K562 (cell line): Measurements from ENCODE around the gene ABCC12. TPM values are rescaled to one million over a fixed set of nuclear protein-coding genes. Genes with fewer than 3 reads are reported as not detected.

Source experiments
- ESRRB ChIP-seq: fragments of 250-450 bp; sonication (Bioruptor Pico); IDR thresholded peaks from 2 replicates; pipeline ENCODE4 v1.5.0; 2020; ENCODE audit warnings: mild to moderate bottlenecking, moderate library complexity, borderline replicate concordance
- GTF2A2 ChIP-seq: IDR thresholded peaks from 2 replicates; pipeline ENCODE4 v1.6.1; 2016; ENCODE audit warnings: mild to moderate bottlenecking, missing genetic modification characterization, missing compliant biosample characterization
- HDAC6 ChIP-seq: IDR thresholded peaks from 2 replicates; pipeline ENCODE4 v1.6.1; 2012; ENCODE audit warnings: low read depth, mild to moderate bottlenecking, control low read depth, inconsistent platforms, low read length, moderate library complexity
- HNRNPK ChIP-seq: fragments of 200-400 bp; formaldehyde crosslinking; IDR thresholded peaks from one replicate; pipeline ENCODE4 v1.6.1; 2018; ENCODE audit warnings: mild to moderate bottlenecking, low read depth, low read length; ENCODE audit not compliant: poor library complexity, severe bottlenecking
- KAT7 ChIP-seq: sonication (generic); formaldehyde crosslinking; IDR thresholded peaks from 2 replicates; pipeline ENCODE4 v1.8.0; 2022; ENCODE audit warnings: missing genetic modification reagents, mild to moderate bottlenecking, borderline replicate concordance
- NR2C2 ChIP-seq, 2 experiments: fragments of 200-800 bp in 1 of 2; sonication (Bioruptor generic) in 1 of 2; sonication (generic) in 1 of 2; formaldehyde crosslinking in 1 of 2; IDR thresholded peaks; 2 replicates each; pipeline versions ENCODE4 v1.6.1 to v1.8.0; 2016 to 2022; ENCODE audit warnings: mild to moderate bottlenecking in 1 of 2, missing compliant biosample characterization in 1 of 2, missing genetic modification characterization in 1 of 2, missing genetic modification reagents in 1 of 2
- PHB ChIP-seq: fragments of 250-450 bp; sonication (Bioruptor Pico); IDR thresholded peaks from 2 replicates; pipeline ENCODE4 v1.5.0; 2021
- POU5F1 ChIP-seq: fragments of 150-350 bp; IDR thresholded peaks from 2 replicates; pipeline ENCODE4 v1.6.1; 2014; ENCODE audit warnings: borderline replicate concordance, low read length, low read depth, mild to moderate bottlenecking; ENCODE audit not compliant: partially characterized antibody
- RFX7 ChIP-seq: fragments of 250-450 bp; sonication (Bioruptor Pico); IDR thresholded peaks from 2 replicates; pipeline ENCODE4 v1.5.1; 2021; ENCODE audit warnings: mild to moderate bottlenecking
- THRAP3 ChIP-seq: fragments of 450-650 bp; IDR thresholded peaks from 2 replicates; pipeline ENCODE4 v1.6.1; 2016; ENCODE audit warnings: mild to moderate bottlenecking, inconsistent platforms, borderline replicate concordance
- ZBED1 ChIP-seq: IDR thresholded peaks from 2 replicates; pipeline ENCODE4 v1.6.1; 2014
- ZNF224 ChIP-seq: sonication (generic); formaldehyde crosslinking; IDR thresholded peaks from 2 replicates; pipeline ENCODE4 v1.8.0; 2022; ENCODE audit warnings: mild to moderate bottlenecking, missing genetic modification reagents
- ZNF232 ChIP-seq: sonication (generic); formaldehyde crosslinking; IDR thresholded peaks from 2 replicates; pipeline ENCODE4 v1.8.0; 2022; ENCODE audit warnings: mild to moderate bottlenecking, missing genetic modification reagents
- ZNF695 ChIP-seq: fragments of 450-650 bp; formaldehyde crosslinking; IDR thresholded peaks from 2 replicates; pipeline ENCODE4 v1.4.0; 2020; ENCODE audit warnings: mild to moderate bottlenecking, moderate library complexity
- polyA plus RNA-seq, 8 experiments: library from polyadenylated mRNA; depleted of rRNA in 4 of 8; stranded (reverse) in 5 of 8; unstranded in 3 of 8; fragments of >200 nt; fragmentation: Nextera tagmentation in 2 of 8; fragmentation: Illumina TruSeq in 1 of 8; extraction: Ambion mirVana in 2 of 8; extraction: Trizol in 1 of 8; gene quantifications; 2 replicates each; pipeline versions ENCODE4 v1.2.1 to v1.2.3, GENCODE V29; 2011 to 2014; ENCODE audit warnings: inconsistent platforms in 1 of 8, missing spikeins in 1 of 8
- total RNA-seq, 7 experiments: library from RNA; depleted of rRNA in 6 of 7; stranded (reverse); fragments of >200 nt in 6 of 7; fragmentation: Illumina TruSeq in 2 of 7; extraction: Trizol in 2 of 7; gene quantifications; 2 replicates each; pipeline versions ENCODE4 v1.2.1 to v1.2.3, GENCODE V29; 2011 to 2021; ENCODE audit warnings: low replicate concordance in 1 of 7
- TF ChIP-seq, protein P1 (sequence below), 2 experiments: fragments of 150-350 bp in 1 of 2; IDR thresholded peaks; 2 replicates each; pipeline ENCODE4 v1.6.1; 2012 to 2016; ENCODE audit warnings: low read depth in 2 of 2, low read length in 2 of 2, mild to moderate bottlenecking in 1 of 2, moderate library complexity in 1 of 2
- TF ChIP-seq, protein P2 (sequence below): fragments of 250-450 bp; sonication (Bioruptor Pico); IDR thresholded peaks from 2 replicates; pipeline ENCODE4 v1.8.0; 2021; ENCODE audit warnings: moderate library complexity, mild to moderate bottlenecking, inconsistent platforms
- TF ChIP-seq, protein P3 (sequence below): fragments of 250-450 bp; sonication (Bioruptor Pico); IDR thresholded peaks from 2 replicates; pipeline ENCODE4 v1.8.0; 2021; ENCODE audit warnings: borderline replicate concordance, mild to moderate bottlenecking, moderate library complexity; ENCODE audit not compliant: poor library complexity, severe bottlenecking
- TF ChIP-seq, protein P4 (sequence below): fragments of 450-650 bp; IDR thresholded peaks from 2 replicates; pipeline ENCODE4 v1.6.1; 2016; ENCODE audit warnings: borderline replicate concordance

The ABCC12 gene
- total and polyA plus RNA-seq, 9 of the 15 experiments (the other 6 are each of a cell fraction or from before 2014, with no cell fraction given) = not detected

DNA sequence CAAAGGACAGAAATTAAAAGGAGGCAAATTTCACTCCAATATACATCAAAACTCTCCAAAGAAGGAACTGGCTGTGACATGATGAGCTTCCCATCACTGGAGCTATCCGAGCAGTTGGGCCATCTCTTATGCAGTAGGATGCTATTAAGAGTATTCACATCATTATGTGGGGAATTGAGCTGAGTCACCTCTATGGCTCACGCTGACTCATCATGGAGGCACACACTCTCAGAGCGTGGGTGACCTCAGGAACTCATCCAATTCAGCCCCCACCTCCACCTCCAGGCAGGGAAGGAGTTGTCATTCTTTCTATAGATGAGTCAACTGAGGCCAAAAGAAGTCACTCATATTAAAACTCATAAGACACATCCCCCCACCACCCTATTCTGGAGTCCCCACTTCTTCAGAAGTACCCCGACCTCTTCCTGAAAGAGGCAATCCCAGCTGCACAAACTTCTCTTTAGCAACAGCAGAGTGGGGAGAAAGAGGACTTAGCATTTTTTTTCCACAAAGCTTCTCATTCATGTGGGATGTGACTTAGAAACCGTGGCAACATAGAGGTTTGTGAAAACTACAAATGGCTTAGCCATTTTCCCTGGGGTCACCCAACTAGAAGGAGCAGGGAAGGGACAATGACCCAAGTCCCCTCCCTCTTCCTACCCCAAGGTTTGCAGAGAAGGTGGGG, 32.5 kb downstream of the ABCC12 start (continued):
- no peak for TF ChIP-seq ZNF232 (CRISPR knock-in tag)
- no peak for TF ChIP-seq ZNF695 (CRISPR knock-in tag)
- no peak for TF ChIP-seq RFX7 (CRISPR knock-in tag)
- no peak for TF ChIP-seq GTF2A2 (tag)
- no peak for TF ChIP-seq HNRNPK
- TF ChIP-seq, protein P1, sequence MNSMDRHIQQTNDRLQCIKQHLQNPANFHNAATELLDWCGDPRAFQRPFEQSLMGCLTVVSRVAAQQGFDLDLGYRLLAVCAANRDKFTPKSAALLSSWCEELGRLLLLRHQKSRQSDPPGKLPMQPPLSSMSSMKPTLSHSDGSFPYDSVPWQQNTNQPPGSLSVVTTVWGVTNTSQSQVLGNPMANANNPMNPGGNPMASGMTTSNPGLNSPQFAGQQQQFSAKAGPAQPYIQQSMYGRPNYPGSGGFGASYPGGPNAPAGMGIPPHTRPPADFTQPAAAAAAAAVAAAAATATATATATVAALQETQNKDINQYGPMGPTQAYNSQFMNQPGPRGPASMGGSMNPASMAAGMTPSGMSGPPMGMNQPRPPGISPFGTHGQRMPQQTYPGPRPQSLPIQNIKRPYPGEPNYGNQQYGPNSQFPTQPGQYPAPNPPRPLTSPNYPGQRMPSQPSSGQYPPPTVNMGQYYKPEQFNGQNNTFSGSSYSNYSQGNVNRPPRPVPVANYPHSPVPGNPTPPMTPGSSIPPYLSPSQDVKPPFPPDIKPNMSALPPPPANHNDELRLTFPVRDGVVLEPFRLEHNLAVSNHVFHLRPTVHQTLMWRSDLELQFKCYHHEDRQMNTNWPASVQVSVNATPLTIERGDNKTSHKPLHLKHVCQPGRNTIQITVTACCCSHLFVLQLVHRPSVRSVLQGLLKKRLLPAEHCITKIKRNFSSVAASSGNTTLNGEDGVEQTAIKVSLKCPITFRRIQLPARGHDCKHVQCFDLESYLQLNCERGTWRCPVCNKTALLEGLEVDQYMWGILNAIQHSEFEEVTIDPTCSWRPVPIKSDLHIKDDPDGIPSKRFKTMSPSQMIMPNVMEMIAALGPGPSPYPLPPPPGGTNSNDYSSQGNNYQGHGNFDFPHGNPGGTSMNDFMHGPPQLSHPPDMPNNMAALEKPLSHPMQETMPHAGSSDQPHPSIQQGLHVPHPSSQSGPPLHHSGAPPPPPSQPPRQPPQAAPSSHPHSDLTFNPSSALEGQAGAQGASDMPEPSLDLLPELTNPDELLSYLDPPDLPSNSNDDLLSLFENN (IDR thresholded peaks at IDR 0.05; ENCODE audit: low read depth in 2 of 2, low read length in 2 of 2) = no peak
- TF ChIP-seq, protein P2, sequence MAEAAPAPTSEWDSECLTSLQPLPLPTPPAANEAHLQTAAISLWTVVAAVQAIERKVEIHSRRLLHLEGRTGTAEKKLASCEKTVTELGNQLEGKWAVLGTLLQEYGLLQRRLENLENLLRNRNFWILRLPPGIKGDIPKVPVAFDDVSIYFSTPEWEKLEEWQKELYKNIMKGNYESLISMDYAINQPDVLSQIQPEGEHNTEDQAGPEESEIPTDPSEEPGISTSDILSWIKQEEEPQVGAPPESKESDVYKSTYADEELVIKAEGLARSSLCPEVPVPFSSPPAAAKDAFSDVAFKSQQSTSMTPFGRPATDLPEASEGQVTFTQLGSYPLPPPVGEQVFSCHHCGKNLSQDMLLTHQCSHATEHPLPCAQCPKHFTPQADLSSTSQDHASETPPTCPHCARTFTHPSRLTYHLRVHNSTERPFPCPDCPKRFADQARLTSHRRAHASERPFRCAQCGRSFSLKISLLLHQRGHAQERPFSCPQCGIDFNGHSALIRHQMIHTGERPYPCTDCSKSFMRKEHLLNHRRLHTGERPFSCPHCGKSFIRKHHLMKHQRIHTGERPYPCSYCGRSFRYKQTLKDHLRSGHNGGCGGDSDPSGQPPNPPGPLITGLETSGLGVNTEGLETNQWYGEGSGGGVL = no peak
- TF ChIP-seq HDAC6 = no peak
- TF ChIP-seq ZBED1 = no peak
- no peak for TF ChIP-seq NR2C2 (CRISPR knock-in tag; IDR thresholded peaks at IDR 0.05)
- TF ChIP-seq NR2C2 (tag; IDR thresholded peaks at IDR 0.05) = peak; percentile 26; the same call in 1 of the 2 replicates
- TF ChIP-seq, protein P3, sequence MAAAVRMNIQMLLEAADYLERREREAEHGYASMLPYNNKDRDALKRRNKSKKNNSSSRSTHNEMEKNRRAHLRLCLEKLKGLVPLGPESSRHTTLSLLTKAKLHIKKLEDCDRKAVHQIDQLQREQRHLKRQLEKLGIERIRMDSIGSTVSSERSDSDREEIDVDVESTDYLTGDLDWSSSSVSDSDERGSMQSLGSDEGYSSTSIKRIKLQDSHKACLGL (CRISPR knock-in tag) = no peak
- no peak for TF ChIP-seq PHB
- no peak for TF ChIP-seq THRAP3
- TF ChIP-seq ZNF224 (CRISPR knock-in tag) = no peak
- TF ChIP-seq, protein P4, sequence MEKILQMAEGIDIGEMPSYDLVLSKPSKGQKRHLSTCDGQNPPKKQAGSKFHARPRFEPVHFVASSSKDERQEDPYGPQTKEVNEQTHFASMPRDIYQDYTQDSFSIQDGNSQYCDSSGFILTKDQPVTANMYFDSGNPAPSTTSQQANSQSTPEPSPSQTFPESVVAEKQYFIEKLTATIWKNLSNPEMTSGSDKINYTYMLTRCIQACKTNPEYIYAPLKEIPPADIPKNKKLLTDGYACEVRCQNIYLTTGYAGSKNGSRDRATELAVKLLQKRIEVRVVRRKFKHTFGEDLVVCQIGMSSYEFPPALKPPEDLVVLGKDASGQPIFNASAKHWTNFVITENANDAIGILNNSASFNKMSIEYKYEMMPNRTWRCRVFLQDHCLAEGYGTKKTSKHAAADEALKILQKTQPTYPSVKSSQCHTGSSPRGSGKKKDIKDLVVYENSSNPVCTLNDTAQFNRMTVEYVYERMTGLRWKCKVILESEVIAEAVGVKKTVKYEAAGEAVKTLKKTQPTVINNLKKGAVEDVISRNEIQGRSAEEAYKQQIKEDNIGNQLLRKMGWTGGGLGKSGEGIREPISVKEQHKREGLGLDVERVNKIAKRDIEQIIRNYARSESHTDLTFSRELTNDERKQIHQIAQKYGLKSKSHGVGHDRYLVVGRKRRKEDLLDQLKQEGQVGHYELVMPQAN = no peak
- no peak for TF ChIP-seq POU5F1
- no peak for TF ChIP-seq KAT7
- no peak for TF ChIP-seq ESRRB (CRISPR knock-in tag)
